GM21526 (cell line): ENCODE results near the gene MRTFB.
"Not testable (repeated sequence)": the region's sequence is repeated elsewhere in the genome, so short reads cannot be mapped to it uniquely, and the experiment has no call there.

Source experiments
- ATAC-seq: cut with Tn5 transposase; IDR thresholded peaks from one replicate; pipeline ENCODE4 v1.9.1; 2021; ENCODE audit warnings: moderate library complexity; ENCODE audit not compliant: unreplicated experiment, low FRiP score

Gene MRTFB, protein sequence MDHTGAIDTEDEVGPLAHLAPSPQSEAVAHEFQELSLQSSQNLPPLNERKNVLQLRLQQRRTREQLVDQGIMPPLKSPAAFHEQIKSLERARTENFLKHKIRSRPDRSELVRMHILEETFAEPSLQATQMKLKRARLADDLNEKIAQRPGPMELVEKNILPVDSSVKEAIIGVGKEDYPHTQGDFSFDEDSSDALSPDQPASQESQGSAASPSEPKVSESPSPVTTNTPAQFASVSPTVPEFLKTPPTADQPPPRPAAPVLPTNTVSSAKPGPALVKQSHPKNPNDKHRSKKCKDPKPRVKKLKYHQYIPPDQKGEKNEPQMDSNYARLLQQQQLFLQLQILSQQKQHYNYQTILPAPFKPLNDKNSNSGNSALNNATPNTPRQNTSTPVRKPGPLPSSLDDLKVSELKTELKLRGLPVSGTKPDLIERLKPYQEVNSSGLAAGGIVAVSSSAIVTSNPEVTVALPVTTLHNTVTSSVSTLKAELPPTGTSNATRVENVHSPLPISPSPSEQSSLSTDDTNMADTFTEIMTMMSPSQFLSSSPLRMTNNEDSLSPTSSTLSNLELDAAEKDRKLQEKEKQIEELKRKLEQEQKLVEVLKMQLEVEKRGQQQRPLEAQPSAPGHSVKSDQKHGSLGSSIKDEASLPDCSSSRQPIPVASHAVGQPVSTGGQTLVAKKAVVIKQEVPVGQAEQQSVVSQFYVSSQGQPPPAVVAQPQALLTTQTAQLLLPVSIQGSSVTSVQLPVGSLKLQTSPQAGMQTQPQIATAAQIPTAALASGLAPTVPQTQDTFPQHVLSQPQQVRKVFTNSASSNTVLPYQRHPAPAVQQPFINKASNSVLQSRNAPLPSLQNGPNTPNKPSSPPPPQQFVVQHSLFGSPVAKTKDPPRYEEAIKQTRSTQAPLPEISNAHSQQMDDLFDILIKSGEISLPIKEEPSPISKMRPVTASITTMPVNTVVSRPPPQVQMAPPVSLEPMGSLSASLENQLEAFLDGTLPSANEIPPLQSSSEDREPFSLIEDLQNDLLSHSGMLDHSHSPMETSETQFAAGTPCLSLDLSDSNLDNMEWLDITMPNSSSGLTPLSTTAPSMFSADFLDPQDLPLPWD

DNA sequence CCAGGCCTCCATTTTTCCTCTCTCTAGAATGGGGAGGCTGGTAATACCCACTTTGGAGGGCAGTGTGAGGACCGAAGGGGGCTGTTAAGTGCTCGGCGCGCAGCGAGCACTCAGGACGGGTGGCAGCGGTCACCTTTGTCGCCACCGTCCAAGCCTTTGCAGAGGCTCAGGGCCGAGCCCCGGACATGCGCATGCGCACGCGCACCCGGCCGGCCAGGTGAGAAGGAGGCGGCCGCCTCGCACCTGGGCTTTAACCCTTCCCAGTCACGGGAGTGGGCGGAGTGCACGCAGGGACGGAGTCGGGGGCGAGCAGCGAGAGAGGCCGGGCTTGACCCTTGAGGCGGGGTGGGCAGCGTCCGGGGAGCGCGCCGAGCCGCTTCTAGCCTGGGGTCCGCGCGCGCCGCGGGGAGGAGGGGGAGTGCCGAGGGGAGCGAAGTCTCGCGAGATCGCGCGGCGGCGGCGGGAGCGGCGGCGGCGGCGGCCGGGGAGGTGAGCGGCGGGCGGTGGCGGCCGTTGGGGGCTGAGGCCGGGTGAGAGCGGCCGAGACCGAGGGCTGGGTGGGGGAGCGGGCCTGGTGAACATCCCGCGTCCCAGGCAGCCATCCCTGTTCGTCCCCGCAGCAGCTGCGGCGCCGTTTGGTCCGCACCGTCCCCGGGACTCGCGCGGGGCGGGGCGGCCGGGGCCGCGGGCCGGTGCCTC lies at the start of gene MRTFB:
TSS of gene MRTFB (plus strand) at position 443 of the 699 bp plus-strand sequence. CDS start 69,288 bp downstream, outside the sequence.
- ATAC-seq, result peak; percentile 74

DNA sequence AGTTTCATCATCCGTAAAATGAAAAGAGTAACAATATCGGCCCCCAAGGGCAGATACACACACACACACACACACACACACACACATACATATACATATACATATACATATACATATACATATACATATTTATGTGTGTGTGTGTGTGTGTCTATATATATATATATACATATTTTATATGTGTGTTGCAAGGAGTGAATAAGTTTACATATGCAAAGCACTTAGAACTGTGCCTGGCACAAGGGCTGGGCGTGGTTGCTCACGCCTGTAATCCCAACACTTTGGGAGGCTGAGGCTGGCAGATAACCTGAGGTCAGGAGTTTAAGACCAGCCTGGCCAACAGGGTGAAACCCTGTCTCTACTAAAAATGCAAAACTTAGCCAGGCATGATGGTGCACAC lies 47.6 kb upstream of the MRTFB start:
- not testable (repeated sequence) for ATAC-seq

DNA sequence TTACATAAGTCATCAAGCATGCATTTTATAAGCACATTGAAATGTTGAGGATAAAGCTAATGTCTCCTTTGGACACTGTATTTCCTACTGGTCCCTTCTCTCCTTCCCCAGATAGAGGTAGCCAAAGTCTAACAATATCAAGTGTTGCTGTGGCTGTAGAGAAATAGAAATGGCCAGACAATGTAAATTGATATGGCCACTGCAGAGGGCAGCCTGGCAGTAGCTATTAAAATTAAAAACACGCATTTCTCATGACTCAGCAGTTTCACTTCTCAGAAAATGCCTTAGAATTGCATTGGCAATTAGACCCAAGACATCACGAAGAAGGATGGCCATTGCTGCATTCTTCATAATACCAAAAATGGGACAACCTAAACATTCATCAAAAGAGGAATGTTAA lies 46.8 kb upstream of the MRTFB start:
- no peak for ATAC-seq

DNA sequence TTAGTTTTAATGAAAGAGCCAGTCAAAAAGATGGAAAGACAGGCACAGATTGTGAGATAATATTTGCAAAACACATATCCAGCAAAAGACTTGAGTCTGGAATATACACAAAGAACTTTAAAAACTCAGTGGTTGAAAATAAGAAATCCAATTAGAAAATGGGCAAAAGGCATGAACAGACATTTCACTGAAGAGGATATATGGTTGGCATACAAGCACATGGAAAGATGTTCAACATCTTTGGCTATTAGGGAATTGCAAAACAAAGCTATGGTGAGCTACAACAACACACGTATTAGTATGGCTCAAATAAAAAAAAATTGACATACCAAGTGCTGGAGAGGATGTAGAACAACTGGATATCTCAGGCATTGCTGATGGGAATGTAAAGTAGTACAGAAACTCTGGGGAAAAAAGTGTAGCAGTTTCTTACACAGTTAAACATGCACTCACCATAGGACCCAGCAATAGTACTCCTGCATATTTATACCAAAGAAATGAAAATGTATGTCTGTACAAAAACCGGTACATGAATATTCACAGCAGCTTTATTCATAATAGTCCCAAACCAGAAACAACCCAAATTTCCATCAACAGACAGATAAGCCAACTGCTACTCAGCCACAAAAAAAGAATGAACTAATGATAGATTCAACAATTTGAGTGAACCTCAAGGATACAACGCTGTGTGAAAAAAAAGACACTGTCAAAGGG lies 44.4 kb upstream of the MRTFB start:
- ATAC-seq, result no peak

DNA sequence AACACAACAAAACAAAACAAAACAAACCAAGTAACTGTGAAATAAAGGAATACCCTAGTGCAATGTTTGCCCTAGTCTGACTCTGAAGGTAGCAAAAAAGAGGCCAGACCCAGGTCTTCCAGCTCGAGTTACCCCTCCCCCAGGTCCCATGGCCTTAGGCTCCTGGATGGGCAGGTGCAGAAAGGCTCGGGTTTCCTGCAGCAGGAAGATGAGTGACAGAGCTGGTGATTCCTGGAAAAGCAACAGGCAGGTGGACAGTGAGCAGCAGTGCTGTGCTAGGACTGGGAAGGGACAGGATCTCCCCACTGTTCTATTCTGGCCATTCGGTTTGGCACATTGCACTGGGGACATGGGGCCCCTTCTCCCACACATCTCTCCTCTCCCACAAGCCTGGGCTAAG lies 42.9 kb upstream of the MRTFB start:
- ATAC-seq, result no peak

DNA sequence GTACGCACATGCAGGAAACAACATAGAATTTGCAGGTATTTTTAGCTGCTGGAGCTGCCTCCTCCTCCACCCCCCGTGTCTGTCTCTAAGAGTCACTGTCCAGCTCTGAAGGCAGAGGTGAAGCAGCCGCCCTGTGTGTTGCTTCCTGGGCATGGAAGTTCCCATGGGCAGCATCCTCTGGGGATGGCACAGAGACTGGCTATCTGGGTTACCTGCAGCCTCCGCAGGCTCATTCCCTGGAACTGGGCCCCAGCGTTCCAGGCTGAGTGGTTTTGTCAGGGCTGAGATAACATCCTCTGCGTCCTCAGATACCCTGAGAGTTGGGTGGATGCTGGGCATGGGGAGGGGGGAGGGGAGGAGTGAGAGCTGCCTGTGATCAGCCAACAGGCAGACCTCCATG lies 41.5 kb upstream of the MRTFB start:
- ATAC-seq, result no peak

DNA sequence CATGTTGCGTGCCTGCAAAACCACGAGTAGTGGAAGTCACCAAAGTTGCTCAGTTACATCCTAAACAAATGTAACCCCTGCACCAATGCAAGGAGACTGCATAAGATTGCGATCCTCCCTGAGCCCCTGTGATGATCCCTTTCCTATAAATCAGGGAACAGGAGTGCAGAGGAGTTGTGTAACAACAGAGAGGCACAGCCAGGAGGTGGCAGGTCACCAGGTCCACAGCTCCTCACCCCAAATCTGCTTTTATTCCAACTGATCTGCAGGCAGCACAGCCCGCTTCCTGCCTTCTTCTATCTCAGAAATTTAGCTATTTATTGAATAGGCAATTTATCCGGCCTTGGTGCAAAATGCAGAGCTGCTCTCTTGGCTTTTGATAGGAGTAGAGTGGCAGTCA lies 36.0 kb upstream of the MRTFB start:
- ATAC-seq, result no peak

DNA sequence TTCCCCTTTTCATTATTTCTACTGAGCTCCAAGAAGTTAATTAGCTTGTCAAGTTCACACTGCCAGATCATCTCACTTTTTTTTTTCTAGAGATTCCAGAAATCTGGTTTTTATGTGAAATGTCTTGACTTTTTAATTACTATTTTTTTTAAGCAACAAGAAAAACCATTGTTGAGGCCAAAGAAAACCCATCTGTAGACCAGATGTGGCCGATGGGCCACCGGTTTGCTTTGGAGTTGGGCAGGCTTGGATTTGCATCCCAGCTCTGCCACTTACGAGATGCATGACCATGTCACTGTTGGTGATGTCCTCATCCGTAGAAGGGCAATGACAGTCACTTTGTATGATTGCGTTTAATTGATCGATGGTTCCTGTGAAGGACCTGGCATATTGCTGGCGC lies 34.2 kb upstream of the MRTFB start:
- ATAC-seq, result no peak

DNA sequence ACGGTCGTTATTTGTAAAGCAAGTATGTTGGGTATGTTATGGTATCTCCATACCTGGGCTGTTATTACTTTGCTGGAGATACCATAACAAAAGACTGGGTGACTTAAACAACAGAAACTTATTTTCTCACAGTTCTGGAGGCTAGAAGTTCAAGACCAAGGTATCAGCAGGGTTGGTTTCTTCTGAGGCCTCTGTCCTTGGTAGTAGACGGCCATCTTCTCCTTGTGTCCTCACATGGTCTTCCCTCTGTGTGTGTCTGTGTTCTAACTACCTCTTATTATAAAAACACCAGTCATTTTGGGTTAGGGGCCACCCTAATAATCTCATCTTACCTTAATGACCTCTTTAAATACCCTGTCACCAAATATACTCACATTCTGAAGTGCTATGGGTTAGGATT lies 33.2 kb upstream of the MRTFB start:
- ATAC-seq, result no peak

DNA sequence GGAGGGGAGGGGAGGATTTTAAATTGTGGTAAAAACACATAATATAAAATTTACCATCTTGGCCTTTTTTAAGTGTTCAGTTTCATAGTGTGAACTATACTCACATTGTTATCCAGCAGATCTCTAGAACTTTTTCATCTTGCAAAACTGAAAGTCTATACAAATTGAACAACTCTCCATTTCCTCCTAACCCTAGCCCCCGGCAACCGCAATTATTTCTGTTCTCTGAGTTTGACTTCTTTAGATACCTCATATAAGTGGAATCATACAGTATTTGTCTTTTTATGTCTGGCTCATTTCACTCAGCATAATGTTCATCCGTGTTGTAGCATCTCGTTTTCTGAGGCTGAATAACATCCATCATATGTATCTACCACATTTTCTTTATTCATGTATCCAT lies 30.0 kb upstream of the MRTFB start:
- ATAC-seq, result no peak

DNA sequence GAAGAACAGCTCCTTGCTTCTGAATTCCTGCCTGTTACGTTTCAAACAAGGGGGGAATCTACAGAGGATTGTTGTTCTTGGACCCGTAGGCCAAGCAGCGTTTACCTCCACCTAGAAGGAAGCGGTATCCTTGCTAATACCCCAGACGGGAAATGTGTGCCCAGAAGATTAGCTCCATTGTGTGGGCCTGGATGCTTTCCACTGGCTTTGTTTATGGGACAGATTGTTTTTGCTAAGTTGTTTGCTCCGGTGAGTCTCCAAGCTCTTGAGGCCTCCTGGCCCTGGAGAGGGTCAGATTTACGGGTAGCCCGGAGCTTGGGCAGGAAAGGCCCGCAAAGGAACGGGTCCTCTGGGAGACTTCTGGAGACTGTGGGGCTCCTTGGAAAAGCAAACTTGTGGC lies 28.4 kb upstream of the MRTFB start:
- ATAC-seq, result no peak

DNA sequence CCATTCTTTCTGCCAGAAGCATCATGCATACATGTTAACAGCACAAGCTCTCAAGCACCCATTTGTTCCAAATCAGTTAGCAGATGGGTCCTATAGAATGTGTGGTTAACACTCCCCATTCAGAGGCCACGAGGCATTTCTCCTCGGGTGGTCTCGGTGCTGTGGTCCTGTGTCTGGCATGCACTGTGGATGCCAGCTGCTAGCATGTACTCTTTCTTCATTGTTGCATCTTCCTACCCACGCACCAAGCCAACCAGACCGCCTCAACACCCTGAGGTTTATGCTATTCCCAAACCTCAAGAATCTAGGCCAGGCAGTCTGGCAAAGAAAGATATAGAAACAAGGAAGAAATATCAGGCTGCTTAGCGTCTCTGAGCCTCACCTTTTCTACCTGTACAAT lies 27.8 kb upstream of the MRTFB start:
- ATAC-seq, result no peak

DNA sequence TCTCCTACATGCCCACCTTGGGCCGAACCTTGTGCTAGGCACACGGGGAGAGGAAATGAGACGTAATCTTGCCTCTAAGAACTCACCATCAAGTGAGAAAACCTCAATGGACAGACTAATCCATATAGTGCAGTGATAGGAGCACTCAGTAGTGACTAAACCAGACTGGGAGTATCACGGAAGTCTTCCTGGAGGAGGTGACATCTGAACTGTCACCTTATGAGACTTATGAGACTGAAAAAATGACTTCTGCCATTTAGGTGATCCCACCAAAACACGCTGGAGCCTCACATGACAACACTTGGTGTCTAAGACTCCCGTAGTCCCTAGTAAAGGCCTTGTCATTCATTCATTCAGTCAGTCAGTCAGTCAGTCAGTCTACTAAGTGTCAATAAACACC lies 27.3 kb upstream of the MRTFB start:
- no peak for ATAC-seq

DNA sequence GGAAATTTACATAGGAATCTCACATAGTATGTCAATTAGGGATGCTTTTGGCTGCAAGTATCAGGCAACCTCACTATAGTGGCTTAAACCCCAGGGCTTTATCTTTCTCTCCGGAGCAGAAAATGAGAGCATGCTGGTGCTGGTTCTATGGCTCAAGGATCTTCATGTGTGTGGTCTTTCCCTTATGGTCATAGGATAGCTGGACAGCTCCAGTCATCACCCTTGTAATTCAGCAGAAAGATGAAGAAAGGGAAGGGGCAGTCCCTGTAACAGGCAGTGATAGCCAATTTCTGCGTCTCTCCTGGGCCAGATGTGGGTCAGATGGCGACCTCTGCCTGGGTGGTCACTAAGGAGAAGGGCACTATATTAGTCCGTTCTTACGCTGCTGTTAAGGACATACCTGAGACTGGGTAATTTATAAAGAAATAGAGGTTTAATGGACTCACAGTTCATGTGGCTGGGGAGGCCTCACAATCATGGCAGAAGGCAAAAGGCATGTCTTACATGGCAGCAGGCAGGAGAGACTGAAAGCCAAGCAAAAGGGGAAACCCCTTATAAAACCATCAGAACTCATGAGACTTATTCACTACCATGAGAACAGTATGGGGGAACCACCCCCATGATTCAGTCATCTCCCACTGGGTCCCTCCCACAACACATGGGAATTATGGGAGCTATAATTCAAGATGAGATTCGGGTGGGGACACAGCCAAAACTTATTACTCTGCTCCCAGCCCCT lies 23.8 kb upstream of the MRTFB start:
- ATAC-seq, result not testable (repeated sequence)

DNA sequence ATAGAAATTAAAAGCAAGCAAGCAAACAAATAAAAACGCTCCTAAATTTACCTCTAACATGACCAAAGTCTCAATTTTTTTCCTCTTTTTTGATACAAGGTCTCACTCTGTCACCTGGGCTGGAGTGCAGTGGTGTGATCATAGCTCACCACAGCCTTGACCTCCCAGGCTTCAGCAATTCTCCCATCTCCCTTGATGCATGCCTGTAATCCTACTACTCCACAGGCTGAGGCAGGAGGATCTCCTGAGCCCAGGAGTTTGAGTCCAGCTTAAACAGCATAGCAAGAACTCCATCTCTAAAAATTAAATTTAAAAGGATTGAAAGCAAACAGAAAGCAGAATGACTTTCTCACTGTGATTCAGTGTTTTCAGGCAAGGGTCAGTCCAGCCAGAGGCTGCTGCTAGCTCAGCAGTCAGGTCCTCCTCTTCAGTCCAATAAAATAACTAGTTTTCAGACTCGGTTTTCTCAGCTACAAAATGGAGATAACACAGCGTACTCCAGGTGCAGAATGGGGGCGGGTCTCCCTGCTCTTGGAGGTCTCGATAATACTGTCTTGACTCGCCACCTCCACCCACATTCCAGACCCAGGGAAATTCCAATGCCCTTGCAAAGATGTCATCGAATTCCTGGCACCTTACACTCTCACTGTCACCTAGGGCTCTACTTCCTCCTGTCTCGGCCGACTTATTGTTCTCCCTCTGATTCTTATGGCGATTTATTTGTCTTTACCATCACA lies 20.7 kb upstream of the MRTFB start:
- no peak for ATAC-seq

DNA sequence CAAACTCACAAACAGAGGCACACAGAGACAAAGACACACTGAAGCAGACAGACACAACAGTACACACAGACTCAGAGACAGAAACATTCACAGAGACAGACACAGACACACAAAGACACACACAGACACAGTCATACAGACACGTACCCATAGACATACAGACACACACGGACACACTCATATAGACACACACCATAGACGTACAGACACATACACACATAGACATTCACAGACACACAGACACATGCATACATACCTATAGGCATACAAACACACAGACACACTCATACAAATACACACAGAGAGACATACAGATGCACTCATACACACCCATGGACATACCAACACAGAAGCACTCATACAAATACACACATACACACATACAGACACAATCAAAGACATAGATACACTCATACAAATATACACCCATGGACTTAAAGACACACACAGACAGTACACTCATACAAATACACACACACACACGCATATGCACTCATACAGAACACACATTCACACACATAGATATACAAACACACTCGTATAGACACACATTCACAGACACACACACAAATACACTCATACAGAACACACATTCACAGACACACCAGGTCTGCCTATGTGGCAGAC lies 19.9 kb upstream of the MRTFB start:
- ATAC-seq, result no peak

DNA sequence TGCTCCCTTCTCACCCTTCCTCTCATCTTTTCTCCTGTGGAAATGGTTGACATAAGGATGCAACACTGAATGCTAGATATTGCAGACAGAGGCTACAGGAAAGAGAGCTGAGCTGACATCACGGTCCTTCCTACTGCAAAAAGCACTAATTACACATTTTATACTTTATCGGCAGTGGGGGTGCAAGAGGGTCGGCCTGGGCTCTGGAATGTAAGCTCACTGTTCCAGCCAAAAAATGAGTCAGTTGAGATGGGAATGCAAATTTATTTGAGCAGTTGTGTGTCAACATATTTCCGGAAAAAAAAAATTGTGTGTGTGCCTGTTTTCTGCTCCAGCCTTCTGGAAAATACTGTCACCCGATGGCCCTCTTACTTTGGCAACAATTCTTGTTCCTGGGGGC lies 14.1 kb upstream of the MRTFB start:
- ATAC-seq, result no peak

DNA sequence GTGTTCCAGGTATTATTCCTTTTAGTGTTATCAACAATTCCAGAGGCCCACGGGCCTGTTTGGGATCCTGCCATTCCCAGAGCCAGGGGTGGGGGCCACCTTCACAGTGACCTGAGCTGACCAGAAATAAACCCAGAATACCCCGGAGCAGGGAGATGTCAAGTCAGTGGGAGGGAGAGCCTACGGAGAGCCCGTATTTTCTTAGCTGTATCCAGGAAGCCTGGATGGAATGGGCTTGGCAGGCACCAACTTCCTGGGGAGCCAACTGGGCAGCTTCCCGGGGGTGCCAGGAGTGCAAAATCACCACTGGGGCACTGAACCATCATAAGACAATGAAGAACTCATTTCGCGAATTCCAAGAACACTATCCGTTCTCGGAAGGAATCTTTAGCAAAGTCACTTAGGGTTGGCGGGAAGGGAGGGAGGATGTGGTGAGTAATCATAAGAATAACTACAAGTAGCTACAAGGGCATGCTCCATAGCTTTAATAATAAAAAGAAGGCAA lies 13.2 kb upstream of the MRTFB start:
- no peak for ATAC-seq
